Measurements from ENCODE around the gene USF2. TPM values are rescaled to one million over a fixed set of nuclear protein-coding genes. Genes with fewer than 3 reads are reported as not detected.
A peak's percentile ranks its signal among the peaks of the same experiment; 100 is the strongest.

Gene USF2
- total and polyA plus RNA-seq, 2 donors (not counting 1 experiment from before 2014, with no cell fraction given) = 318 to 377 TPM

- Histone ChIP-seq H3K9ac (ENCODE audit: low read length) (no peak overlapping the region), H3K9me3 (ENCODE audit: control extremely low read depth in 1 of 3, control insufficient read depth in 2 of 3, insufficient read depth in 1 of 3, low read length in 2 of 3) (no peaks in the 10 kb centered on the region), H3K79me2 (ENCODE audit: control insufficient read depth, insufficient read depth, low read length) (peaks cover 30% of the 10 kb centered on the region), H3K36me3 (replicated peaks in 1 of 2; ENCODE audit: control extremely low read depth in 1 of 2, control insufficient read depth in 1 of 2, extremely low read depth in 1 of 2, insufficient read depth in 2 of 2, low read length in 1 of 2) (peaks cover 0 to 30% of the 10 kb centered on the region in 2 experiments), H3K4me2 (replicated peaks; ENCODE audit: low read depth, low read length, poor library complexity, severe bottlenecking) (no peak overlapping the region), H4K20me1 (ENCODE audit: control insufficient read depth, insufficient read depth, low read length, poor library complexity, severe bottlenecking) (peaks cover 17% of the 10 kb centered on the region), H3K27me3 (replicated peaks in 1 of 4; ENCODE audit: control extremely low read depth in 1 of 4, control insufficient read depth in 3 of 4, insufficient read depth in 4 of 4, low read length in 3 of 4) (no peaks in the 10 kb centered on the region), H3K4me3 (ENCODE audit: control extremely low read depth in 1 of 5, extremely low read depth in 1 of 5, insufficient read depth in 1 of 5, low read depth in 2 of 5, low read length in 4 of 5) (no peak overlapping the region), H3K27ac (ENCODE audit: low read length in 2 of 2) (no peak overlapping the region), H3K4me1 (ENCODE audit: control insufficient read depth in 2 of 2, insufficient read depth in 2 of 2, low read length in 2 of 2) (peaks cover 38 to 42% of the 10 kb centered on the region in 2 donors), H2AFZ (ENCODE audit: insufficient read depth, low read depth, low read length, poor library complexity, severe bottlenecking) (no peak overlapping the region)
- no peak for ATAC-seq (ENCODE audit: low read depth)
- DNase-seq = no peak
- 93% methylated on average over 9 of the region's 11 CpGs for WGBS (ENCODE audit: insufficient coverage)
- no peaks in the 10 kb centered on the region for H3K27me3 Mint-ChIP-seq
- POLR2A ChIA-PET = interaction anchor here (0.7 to 1.5 kb wide), 2 partner anchors 16 to 99 kb away, joined by 3 read pairs; no protein-coding TSS in a partner anchor
- H3K4me1 Mint-ChIP-seq = peaks cover 48% of the 10 kb centered on the region
- no peak overlapping the region for H3K27ac Mint-ChIP-seq
- no peaks in the 10 kb centered on the region for H3K9me3 Mint-ChIP-seq (ENCODE audit: insufficient read depth)
- H3K4me3 Mint-ChIP-seq = no peak overlapping the region
- intact Hi-C loops (cut with micrococcal nuclease) = no loop called here
- TF ChIP-seq EZH2 (IDR thresholded peaks at IDR 0.05; ENCODE audit: borderline replicate concordance, insufficient read depth, low read depth, low read length, poor library complexity, severe bottlenecking) (no peak), CTCF (IDR thresholded peaks at IDR 0.05) (no peak)
- CTCF ChIA-PET = no interaction called here
Measured at GRCh38 chr19:35279374-35279773, 10.6 kb downstream of the USF2 start.

- Mint-ChIP-seq H3K4me3 (peak overlapping the region; percentile 10), H3K9me3 (ENCODE audit: insufficient read depth) (no peaks in the 10 kb centered on the region), H3K27me3 (no peaks in the 10 kb centered on the region), H3K27ac (peak overlapping the region; percentile 43), H3K4me1 (peaks cover 47% of the 10 kb centered on the region)
- no peak overlapping the region for H2AFZ ChIP-seq (ENCODE audit: insufficient read depth, low read depth, low read length, poor library complexity, severe bottlenecking)
- intact Hi-C loops (cut with micrococcal nuclease) = loop anchor here (5.0 kb wide), 2 partner anchors 42 to 67 kb away; partner anchors contain the start of gene FFAR1
- H3K9ac ChIP-seq (ENCODE audit: low read length) = no peak overlapping the region
- peaks cover 38 to 42% of the 10 kb centered on the region in 2 donors for H3K4me1 ChIP-seq (ENCODE audit: control insufficient read depth in 2 of 2, insufficient read depth in 2 of 2, low read length in 2 of 2)
- no peak overlapping the region for H3K4me3 ChIP-seq (ENCODE audit: control extremely low read depth in 1 of 5, extremely low read depth in 1 of 5, insufficient read depth in 1 of 5, low read depth in 2 of 5, low read length in 4 of 5)
- peaks cover 22% of the 10 kb centered on the region for H3K79me2 ChIP-seq (ENCODE audit: control insufficient read depth, insufficient read depth, low read length)
- H3K9me3 ChIP-seq (ENCODE audit: control extremely low read depth in 1 of 3, control insufficient read depth in 2 of 3, insufficient read depth in 1 of 3, low read length in 2 of 3) = no peaks in the 10 kb centered on the region
- DNase-seq (peak; percentile 59), ATAC-seq (ENCODE audit: low read depth) (peak; percentile 36)
- H3K36me3 ChIP-seq (replicated peaks in 1 of 2; ENCODE audit: control extremely low read depth in 1 of 2, control insufficient read depth in 1 of 2, extremely low read depth in 1 of 2, insufficient read depth in 2 of 2, low read length in 1 of 2) = peaks cover 0 to 30% of the 10 kb centered on the region in 2 experiments
- ChIA-PET CTCF (interaction anchor here (0.9 to 1.5 kb wide), 5 partner anchors 11 to 73 kb away, joined by 3 to 4 read pairs (median 4); partner anchors contain the start of genes FFAR1 and USF2), POLR2A (interaction anchor here (0.6 to 1.5 kb wide), 8 partner anchors 8 to 98 kb away, joined by 3 to 8 read pairs (median 3); partner anchors contain the start of genes CD22 and USF2)
- peak overlapping the region; percentile 26 for H3K4me2 ChIP-seq (replicated peaks; ENCODE audit: low read depth, low read length, poor library complexity, severe bottlenecking)
- no peaks in the 10 kb centered on the region for H3K27me3 ChIP-seq (replicated peaks in 1 of 4; ENCODE audit: control extremely low read depth in 1 of 4, control insufficient read depth in 3 of 4, insufficient read depth in 4 of 4, low read length in 3 of 4)
- no peak for TF ChIP-seq EZH2 (IDR thresholded peaks at IDR 0.05; ENCODE audit: borderline replicate concordance, insufficient read depth, low read depth, low read length, poor library complexity, severe bottlenecking)
- no peak for TF ChIP-seq CTCF (IDR thresholded peaks at IDR 0.05)
- H3K27ac ChIP-seq (ENCODE audit: low read length in 2 of 2) = peak overlapping the region in 1 of 2 donors; percentile 30
- H4K20me1 ChIP-seq (ENCODE audit: control insufficient read depth, insufficient read depth, low read length, poor library complexity, severe bottlenecking) = peaks cover 17% of the 10 kb centered on the region
- 77% methylated on average over 8 of the region's 12 CpGs for WGBS (ENCODE audit: insufficient coverage)
Measured at GRCh38 chr19:35279985-35280821, 11.4 kb downstream of the USF2 start.

Measured in B cell (primary cell).